SU-DHL-6 (cell line): ENCODE measurements around the gene ADAMTS17.

Experiments used
- H2AFZ ChIP-seq: fragments of 200-600 bp; sonication (generic); 2 replicates; pipeline ENCODE4 v1.6.1; 2014; ENCODE audit warnings: low read depth, mild to moderate bottlenecking, moderate library complexity, mixed read lengths, antibody characterized with exemption, low read length; ENCODE audit not compliant: severe bottlenecking
- H3F3A ChIP-seq: fragments of 200-600 bp; shearing (Covaris generic); 2 replicates; pipeline ENCODE4 v1.6.0; 2016; ENCODE audit warnings: antibody characterized with exemption, mild to moderate bottlenecking; ENCODE audit not compliant: insufficient read depth
- H3K27ac ChIP-seq: fragments of 200-600 bp; sonication (generic); 2 replicates; pipeline ENCODE4 v1.5.1; 2016; ENCODE audit warnings: low read depth, mild to moderate bottlenecking, low read length, moderate library complexity, mixed read lengths
- H3K27me3 ChIP-seq: fragments of 200-600 bp; sonication (generic), shearing (Covaris generic); 2 replicates; pipeline ENCODE4 v1.6.0; 2014; ENCODE audit warnings: mild to moderate bottlenecking, low read length
- H3K36me3 ChIP-seq: fragments of 200-600 bp; sonication (generic); 2 replicates; pipeline ENCODE4 v1.6.1; 2014; ENCODE audit warnings: mild to moderate bottlenecking, low read length, mixed read lengths
- H3K4me2 ChIP-seq: fragments of 300-600, 200-600 bp; shearing (Covaris generic), sonication (generic); 2 replicates; pipeline ENCODE4 v1.6.0; 2014; ENCODE audit warnings: low read length, low read depth, mild to moderate bottlenecking; ENCODE audit not compliant: poor library complexity, severe bottlenecking
- H3K4me3 ChIP-seq: fragments of 200-600 bp; sonication (generic); 2 replicates; pipeline ENCODE4 v1.5.1; 2014; ENCODE audit warnings: antibody characterized with exemption, low read length, mild to moderate bottlenecking, mixed read lengths; ENCODE audit not compliant: insufficient read depth, poor library complexity, severe bottlenecking
- H3K79me2 ChIP-seq: fragments of 200-600 bp; sonication (generic); 2 replicates; pipeline ENCODE4 v1.6.1; 2014; ENCODE audit warnings: mild to moderate bottlenecking, low read length, moderate library complexity; ENCODE audit not compliant: insufficient read depth
- H3K9ac ChIP-seq: fragments of 200-600 bp; sonication (generic); 2 replicates; pipeline ENCODE4 v1.7.0; 2014; ENCODE audit warnings: mild to moderate bottlenecking, low read length
- H3K9me2 ChIP-seq: fragments of 200-600 bp; sonication (generic); replicated peaks from 2 replicates; pipeline ENCODE4 v1.6.1; 2014; ENCODE audit warnings: low read length; ENCODE audit not compliant: insufficient read depth
- H3K9me3 ChIP-seq: fragments of 200-600 bp; sonication (generic); 2 replicates; pipeline ENCODE4 v1.6.1; 2014; ENCODE audit warnings: low read length, mixed read lengths; ENCODE audit not compliant: insufficient read depth
- H4K20me1 ChIP-seq: fragments of 200-600 bp; sonication (generic); 2 replicates; pipeline ENCODE4 v1.6.1; 2014; ENCODE audit warnings: low read depth, mild to moderate bottlenecking, antibody characterized with exemption, low read length, moderate library complexity, mixed read lengths
- EZH2phosphoT487 ChIP-seq: fragments of 200-600 bp; sonication (generic), shearing (Covaris generic); conservative IDR thresholded peaks from 2 replicates; pipeline ENCODE4 v1.6.1; 2018; ENCODE audit warnings: mild to moderate bottlenecking, antibody characterized with exemption, low read length, moderate library complexity, mixed read lengths
- TF ChIP-seq, protein P1 (sequence below): fragments of 200-600 bp; sonication (generic); IDR thresholded peaks from one replicate; pipeline ENCODE4 v1.5.1; 2017; ENCODE audit warnings: antibody characterized with exemption, mild to moderate bottlenecking, low read length, moderate library complexity; ENCODE audit not compliant: insufficient read depth, poor library complexity, severe bottlenecking

ADAMTS17 gene

DNA sequence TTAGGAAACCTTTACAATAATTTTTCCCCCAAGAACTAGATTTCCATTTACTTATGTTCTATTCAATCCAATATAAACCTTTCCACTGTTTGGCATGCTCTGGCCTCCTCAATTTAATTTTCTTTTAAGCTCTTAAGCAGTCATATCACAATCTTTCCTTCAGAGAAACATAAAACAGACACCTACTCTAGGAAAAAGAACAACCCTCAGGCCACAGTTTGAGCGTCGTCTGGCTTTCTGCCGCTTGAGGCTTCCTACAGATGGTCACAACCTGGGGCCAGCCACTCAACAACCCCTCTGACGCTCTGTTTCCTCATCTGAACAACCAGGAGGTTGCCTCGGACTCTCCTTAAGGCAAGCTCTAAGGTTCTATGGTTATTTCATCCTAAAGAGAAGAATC lies 143.3 kb downstream of the ADAMTS17 start:
- Histone ChIP-seq H3K79me2 (no peaks in the 10 kb centered on the region), H3K9ac (no peak overlapping the region), H3K9me3 (no peaks in the 10 kb centered on the region), H3K27me3 (no peaks in the 10 kb centered on the region), H3K9me2 (no peaks in the 10 kb centered on the region), H3K4me2 (no peak overlapping the region), H3F3A (no peaks in the 10 kb centered on the region), H4K20me1 (no peaks in the 10 kb centered on the region), H3K36me3 (no peaks in the 10 kb centered on the region), H3K4me3 (no peak overlapping the region), H3K27ac (no peak overlapping the region), H2AFZ (no peak overlapping the region)
- TF ChIP-seq, protein P1, sequence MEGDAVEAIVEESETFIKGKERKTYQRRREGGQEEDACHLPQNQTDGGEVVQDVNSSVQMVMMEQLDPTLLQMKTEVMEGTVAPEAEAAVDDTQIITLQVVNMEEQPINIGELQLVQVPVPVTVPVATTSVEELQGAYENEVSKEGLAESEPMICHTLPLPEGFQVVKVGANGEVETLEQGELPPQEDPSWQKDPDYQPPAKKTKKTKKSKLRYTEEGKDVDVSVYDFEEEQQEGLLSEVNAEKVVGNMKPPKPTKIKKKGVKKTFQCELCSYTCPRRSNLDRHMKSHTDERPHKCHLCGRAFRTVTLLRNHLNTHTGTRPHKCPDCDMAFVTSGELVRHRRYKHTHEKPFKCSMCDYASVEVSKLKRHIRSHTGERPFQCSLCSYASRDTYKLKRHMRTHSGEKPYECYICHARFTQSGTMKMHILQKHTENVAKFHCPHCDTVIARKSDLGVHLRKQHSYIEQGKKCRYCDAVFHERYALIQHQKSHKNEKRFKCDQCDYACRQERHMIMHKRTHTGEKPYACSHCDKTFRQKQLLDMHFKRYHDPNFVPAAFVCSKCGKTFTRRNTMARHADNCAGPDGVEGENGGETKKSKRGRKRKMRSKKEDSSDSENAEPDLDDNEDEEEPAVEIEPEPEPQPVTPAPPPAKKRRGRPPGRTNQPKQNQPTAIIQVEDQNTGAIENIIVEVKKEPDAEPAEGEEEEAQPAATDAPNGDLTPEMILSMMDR: no peak
- no peak for TF ChIP-seq EZH2phosphoT487

DNA sequence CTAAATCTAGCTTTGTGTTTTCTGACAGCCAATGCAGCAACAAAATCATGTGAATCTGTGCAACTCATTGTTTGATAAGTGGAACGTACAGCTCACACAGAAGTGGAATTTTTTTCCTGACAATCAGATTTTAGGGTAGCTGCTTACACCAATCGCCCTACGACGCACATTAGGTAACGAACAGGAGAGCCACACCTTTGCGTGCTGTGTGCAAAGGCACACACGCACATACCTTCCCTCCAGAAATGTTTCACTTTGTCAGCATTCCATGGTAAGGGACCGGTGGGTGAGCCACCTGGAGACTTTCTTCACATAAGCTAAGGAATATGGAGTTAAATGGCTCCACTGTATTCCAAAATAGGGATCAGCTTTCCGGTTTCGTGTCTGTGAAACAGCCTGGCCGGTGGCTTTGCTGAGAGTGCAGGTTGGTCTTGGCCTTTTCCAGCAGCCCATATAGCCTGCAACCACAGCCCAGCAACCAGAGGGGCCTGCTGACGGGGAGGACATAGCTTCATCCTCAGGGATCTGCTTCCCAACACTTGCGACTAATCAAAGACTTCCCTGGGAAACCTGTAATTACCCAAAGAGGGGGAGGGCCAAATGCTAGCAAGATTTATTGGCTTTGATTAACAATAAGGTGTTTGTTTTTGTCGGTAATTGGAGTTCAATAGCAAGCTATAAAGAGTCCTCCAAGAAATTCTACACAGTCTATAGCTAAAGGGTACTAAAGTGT lies 145.3 kb downstream of the ADAMTS17 start:
- H3K36me3 ChIP-seq: no peaks in the 10 kb centered on the region
- H3F3A ChIP-seq: no peaks in the 10 kb centered on the region
- no peaks in the 10 kb centered on the region for H3K27me3 ChIP-seq
- H3K4me3 ChIP-seq: no peak overlapping the region
- no peak overlapping the region for H3K4me2 ChIP-seq
- no peak overlapping the region for H3K9ac ChIP-seq
- H3K79me2 ChIP-seq: no peaks in the 10 kb centered on the region
- H3K27ac ChIP-seq: no peak overlapping the region
- H2AFZ ChIP-seq: no peak overlapping the region
- H3K9me3 ChIP-seq: no peaks in the 10 kb centered on the region
- H3K9me2 ChIP-seq: no peaks in the 10 kb centered on the region
- H4K20me1 ChIP-seq: no peaks in the 10 kb centered on the region
- TF ChIP-seq, protein P1: no peak
- no peak for TF ChIP-seq EZH2phosphoT487

DNA sequence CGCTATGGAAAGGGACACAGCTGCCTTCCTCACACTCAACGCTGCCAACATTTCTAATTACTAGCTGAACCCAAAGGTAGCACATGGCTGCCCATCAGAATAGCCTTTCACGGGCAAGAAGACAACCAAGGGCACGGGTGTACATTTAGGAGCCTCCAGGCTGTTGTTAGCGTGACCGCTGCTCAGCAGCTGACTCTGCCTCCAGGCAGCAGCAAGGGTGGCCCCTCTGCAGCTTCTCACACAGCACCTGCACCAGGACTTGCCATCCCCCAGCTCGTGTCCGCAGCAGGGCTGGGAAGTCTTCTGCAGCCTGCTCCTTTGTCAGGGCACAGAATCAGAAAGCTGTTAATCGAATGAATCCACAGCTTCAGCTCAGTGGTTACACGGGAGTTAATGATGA lies 146.8 kb downstream of the ADAMTS17 start:
- TF ChIP-seq, protein P1: no peak
- no peak for TF ChIP-seq EZH2phosphoT487
- Histone ChIP-seq H3K36me3 (no peaks in the 10 kb centered on the region), H2AFZ (no peak overlapping the region), H3K9me3 (no peaks in the 10 kb centered on the region), H3K9ac (no peak overlapping the region), H3F3A (no peaks in the 10 kb centered on the region), H3K9me2 (no peaks in the 10 kb centered on the region), H3K27ac (no peak overlapping the region), H3K4me3 (no peak overlapping the region), H3K27me3 (no peaks in the 10 kb centered on the region), H3K79me2 (no peaks in the 10 kb centered on the region), H3K4me2 (no peak overlapping the region), H4K20me1 (no peaks in the 10 kb centered on the region)
